ENCODE measurements around the gene PPP2R5C.

Gene PPP2R5C

DNA sequence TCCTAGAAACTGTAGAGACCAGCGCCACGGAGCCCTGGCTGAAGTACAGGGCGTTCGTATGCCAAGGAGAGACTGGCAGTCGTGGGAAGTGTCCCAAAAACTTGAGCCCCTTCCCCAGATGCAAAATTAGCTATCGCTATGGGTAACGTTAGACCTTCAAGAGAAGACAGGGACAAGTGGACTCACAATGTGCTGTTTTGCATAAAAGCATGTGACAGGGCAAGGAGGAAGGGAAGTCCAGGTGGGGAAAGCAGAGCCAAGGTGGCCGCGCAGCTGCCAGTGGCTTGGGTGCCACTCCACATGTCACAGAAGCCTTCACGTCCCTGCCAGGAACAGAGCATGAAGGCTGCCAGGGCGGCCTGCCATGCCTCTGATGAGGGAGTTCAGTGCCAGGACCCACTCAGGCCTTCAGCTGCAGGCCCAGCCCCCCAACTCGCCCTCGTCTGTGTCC lies 141.6 kb downstream of the PPP2R5C start:
- TF ChIP-seq, protein P1, sequence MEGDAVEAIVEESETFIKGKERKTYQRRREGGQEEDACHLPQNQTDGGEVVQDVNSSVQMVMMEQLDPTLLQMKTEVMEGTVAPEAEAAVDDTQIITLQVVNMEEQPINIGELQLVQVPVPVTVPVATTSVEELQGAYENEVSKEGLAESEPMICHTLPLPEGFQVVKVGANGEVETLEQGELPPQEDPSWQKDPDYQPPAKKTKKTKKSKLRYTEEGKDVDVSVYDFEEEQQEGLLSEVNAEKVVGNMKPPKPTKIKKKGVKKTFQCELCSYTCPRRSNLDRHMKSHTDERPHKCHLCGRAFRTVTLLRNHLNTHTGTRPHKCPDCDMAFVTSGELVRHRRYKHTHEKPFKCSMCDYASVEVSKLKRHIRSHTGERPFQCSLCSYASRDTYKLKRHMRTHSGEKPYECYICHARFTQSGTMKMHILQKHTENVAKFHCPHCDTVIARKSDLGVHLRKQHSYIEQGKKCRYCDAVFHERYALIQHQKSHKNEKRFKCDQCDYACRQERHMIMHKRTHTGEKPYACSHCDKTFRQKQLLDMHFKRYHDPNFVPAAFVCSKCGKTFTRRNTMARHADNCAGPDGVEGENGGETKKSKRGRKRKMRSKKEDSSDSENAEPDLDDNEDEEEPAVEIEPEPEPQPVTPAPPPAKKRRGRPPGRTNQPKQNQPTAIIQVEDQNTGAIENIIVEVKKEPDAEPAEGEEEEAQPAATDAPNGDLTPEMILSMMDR (conservative IDR thresholded peaks at IDR 0.05; ENCODE audit: low read depth, low read length), result no peak
- no peaks in the 10 kb centered on the region for H3K27me3 ChIP-seq (ENCODE audit: insufficient read depth, low read depth)
- H3K79me2 ChIP-seq (ENCODE audit: insufficient read depth, low read depth), result no peaks in the 10 kb centered on the region
- H3K27ac ChIP-seq, result no peak overlapping the region
- H3K4me3 ChIP-seq (IDR thresholded peaks at IDR 0.05; ENCODE audit: insufficient read depth, low read depth, low read length), result no peak overlapping the region
- H2AFZ ChIP-seq (ENCODE audit: low read depth), result no peak overlapping the region
- no peak overlapping the region for H3K4me2 ChIP-seq
- H3K9ac ChIP-seq, result no peak overlapping the region
- H3K4me1 ChIP-seq (ENCODE audit: low read depth, poor library complexity, severe bottlenecking), result no peaks in the 10 kb centered on the region
- no peaks in the 10 kb centered on the region for H4K20me1 ChIP-seq (ENCODE audit: insufficient read depth)
- H3K36me3 ChIP-seq (ENCODE audit: insufficient read depth), result no peaks in the 10 kb centered on the region

DNA sequence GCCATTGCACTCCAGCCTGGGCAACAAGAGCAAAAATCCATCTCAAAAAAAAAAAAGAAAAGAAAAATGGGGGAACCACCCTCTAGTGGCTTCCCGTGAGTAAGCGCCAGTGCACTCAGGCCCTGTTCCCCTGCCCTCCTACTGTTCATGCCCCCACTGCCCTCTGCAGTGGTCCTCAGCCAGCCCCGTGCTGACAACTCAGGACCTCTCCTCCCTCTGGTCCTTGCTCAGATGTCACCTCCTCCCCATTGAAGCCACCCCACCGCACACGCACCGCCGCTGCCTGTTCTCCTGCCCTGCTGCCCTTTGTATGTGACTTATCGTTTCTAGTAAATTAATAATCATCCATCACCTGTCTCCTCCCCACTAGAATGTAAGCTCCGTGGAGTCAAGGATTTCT lies 144.1 kb downstream of the PPP2R5C start:
- Histone ChIP-seq H3K27me3 (ENCODE audit: insufficient read depth, low read depth) (no peaks in the 10 kb centered on the region), H3K4me2 (no peak overlapping the region), H4K20me1 (ENCODE audit: insufficient read depth) (no peaks in the 10 kb centered on the region), H2AFZ (ENCODE audit: low read depth) (no peak overlapping the region), H3K27ac (no peak overlapping the region), H3K79me2 (ENCODE audit: insufficient read depth, low read depth) (no peaks in the 10 kb centered on the region), H3K4me1 (ENCODE audit: low read depth, poor library complexity, severe bottlenecking) (no peaks in the 10 kb centered on the region), H3K36me3 (ENCODE audit: insufficient read depth) (no peaks in the 10 kb centered on the region; the same call in 1 of the 2 replicates), H3K4me3 (IDR thresholded peaks at IDR 0.05; ENCODE audit: insufficient read depth, low read depth, low read length) (no peak overlapping the region), H3K9ac (no peak overlapping the region)
- TF ChIP-seq, protein P1 (conservative IDR thresholded peaks at IDR 0.05; ENCODE audit: low read depth, low read length), result no peak

DNA sequence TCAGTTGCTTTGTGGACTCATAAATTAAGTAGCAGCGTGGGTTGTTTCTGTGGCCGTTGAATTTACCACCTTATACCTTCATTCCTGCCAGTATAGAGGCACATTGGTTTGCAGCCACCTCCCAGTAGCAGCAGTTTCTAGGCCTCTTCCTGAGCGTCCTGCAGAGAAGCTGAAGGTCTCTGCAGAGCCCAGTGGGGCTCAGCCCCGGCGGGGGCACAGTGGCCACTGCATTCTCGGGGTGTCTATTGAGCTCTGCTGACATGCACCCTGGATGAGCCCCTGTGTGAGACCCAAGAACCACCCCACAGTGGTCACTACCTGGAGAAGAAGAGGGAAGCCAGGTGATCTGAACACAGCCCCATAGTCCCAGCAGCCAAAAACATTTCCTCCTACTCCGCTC lies 145.1 kb downstream of the PPP2R5C start:
- Histone ChIP-seq H3K4me1 (ENCODE audit: low read depth, poor library complexity, severe bottlenecking) (no peaks in the 10 kb centered on the region), H3K27ac (no peak overlapping the region), H3K27me3 (ENCODE audit: insufficient read depth, low read depth) (no peaks in the 10 kb centered on the region), H2AFZ (ENCODE audit: low read depth) (no peak overlapping the region), H3K4me2 (no peak overlapping the region), H3K4me3 (IDR thresholded peaks at IDR 0.05; ENCODE audit: insufficient read depth, low read depth, low read length) (no peak overlapping the region), H4K20me1 (ENCODE audit: insufficient read depth) (no peaks in the 10 kb centered on the region), H3K9ac (no peak overlapping the region), H3K36me3 (ENCODE audit: insufficient read depth) (no peaks in the 10 kb centered on the region; the same call in 1 of the 2 replicates), H3K79me2 (ENCODE audit: insufficient read depth, low read depth) (no peaks in the 10 kb centered on the region)
- TF ChIP-seq, protein P1 (conservative IDR thresholded peaks at IDR 0.05; ENCODE audit: low read depth, low read length), result no peak

DNA sequence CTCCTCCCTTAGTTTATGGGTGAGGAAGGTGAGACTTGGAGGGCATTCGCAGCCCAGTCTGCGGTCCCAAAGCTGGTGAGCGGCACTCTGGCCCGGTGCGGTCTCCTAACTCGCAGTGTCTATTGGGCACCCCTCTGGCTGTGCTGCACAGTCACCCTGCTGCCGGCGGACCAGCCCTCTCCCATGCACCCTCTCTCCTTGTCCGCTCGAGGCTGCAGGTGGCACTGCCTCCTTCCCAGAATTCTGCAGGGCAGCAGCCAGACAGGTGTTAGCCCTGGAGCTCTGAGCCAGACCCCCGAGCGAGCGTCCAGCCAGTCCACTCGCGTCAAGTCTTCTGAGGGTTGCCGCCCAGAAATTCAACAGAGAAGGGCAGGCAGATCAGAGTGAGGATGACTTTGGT lies 146.1 kb downstream of the PPP2R5C start:
- no peaks in the 10 kb centered on the region for H3K79me2 ChIP-seq (ENCODE audit: insufficient read depth, low read depth)
- H3K36me3 ChIP-seq (ENCODE audit: insufficient read depth), result no peaks in the 10 kb centered on the region; the same call in 1 of the 2 replicates

More for the DNA sequence above, 146.1 kb downstream of the PPP2R5C start:
- Histone ChIP-seq H3K27ac (no peak overlapping the region), H3K4me2 (no peak overlapping the region), H3K4me1 (ENCODE audit: low read depth, poor library complexity, severe bottlenecking) (no peaks in the 10 kb centered on the region), H3K4me3 (IDR thresholded peaks at IDR 0.05; ENCODE audit: insufficient read depth, low read depth, low read length) (no peak overlapping the region), H3K27me3 (ENCODE audit: insufficient read depth, low read depth) (no peaks in the 10 kb centered on the region), H4K20me1 (ENCODE audit: insufficient read depth) (no peaks in the 10 kb centered on the region), H3K9ac (no peak overlapping the region), H2AFZ (ENCODE audit: low read depth) (no peak overlapping the region)
- TF ChIP-seq, protein P1 (conservative IDR thresholded peaks at IDR 0.05; ENCODE audit: low read depth, low read length), result no peak
